Muscle of arm (tissue), 14 donors: ENCODE results near the gene SCG5. TPM values are rescaled to one million over a fixed set of nuclear protein-coding genes. Genes with fewer than 3 reads are reported as not detected.
"Not testable (repeated sequence)": the region's sequence is repeated elsewhere in the genome, so short reads cannot be mapped to it uniquely, and the experiment has no call there.

ENCODE experiments used
- DNase-seq: peaks from one replicate; pipeline ENCODE4 v3.0.0-alpha.2; 2013
- long read RNA-seq, 11 donors: transcript quantifications; one replicate each; lab custom pipeline, GENCODE V29; 2026
- polyA plus RNA-seq, 12 donors: library from polyadenylated mRNA; unstranded; fragments of 120-200 nt; gene quantifications; one replicate each; pipeline ENCODE4 v1.2.1, GENCODE V29; 2013; ENCODE audit not compliant: insufficient read length in 12 of 12

Gene SCG5, protein sequence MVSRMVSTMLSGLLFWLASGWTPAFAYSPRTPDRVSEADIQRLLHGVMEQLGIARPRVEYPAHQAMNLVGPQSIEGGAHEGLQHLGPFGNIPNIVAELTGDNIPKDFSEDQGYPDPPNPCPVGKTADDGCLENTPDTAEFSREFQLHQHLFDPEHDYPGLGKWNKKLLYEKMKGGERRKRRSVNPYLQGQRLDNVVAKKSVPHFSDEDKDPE
- 10 to 100 TPM in 9 of 12 donors, 1 to 10 TPM in 1, not detected in 2; 8.6 to 24.7 (median 13.0) TPM for polyA plus RNA-seq
- long read RNA-seq, donor 1, transcript SCG5-202 (6 exons, 1,235 nt): major isoform, 9 of 13 reads
- long read RNA-seq, donor 1, partial matches to known transcripts: 0 of 13 reads
- long read RNA-seq, donor 1, other reads (novel, unspliced or antisense): 0 of 13 reads
- long read RNA-seq, donor 2, partial matches to known transcripts: 0 of 5 reads
- long read RNA-seq, donor 2, other reads (novel, unspliced or antisense): 0 of 5 reads
- long read RNA-seq, donor 3, partial matches to known transcripts: 0 of 2 reads
- long read RNA-seq, donor 3, other reads (novel, unspliced or antisense): 0 of 2 reads
- long read RNA-seq, donor 4, partial matches to known transcripts: 0 of 1 reads
- long read RNA-seq, donor 4, other reads (novel, unspliced or antisense): 0 of 1 reads
- long read RNA-seq, donor 5, transcript SCG5-202 (6 exons, 1,235 nt): major isoform, 5 of 6 reads
- long read RNA-seq, donor 5, partial matches to known transcripts: 0 of 6 reads
- long read RNA-seq, donor 5, other reads (novel, unspliced or antisense): 0 of 6 reads
- long read RNA-seq, donor 6, partial matches to known transcripts: 0 of 2 reads
- long read RNA-seq, donor 6, other reads (novel, unspliced or antisense): 0 of 2 reads
- long read RNA-seq, donor 7, partial matches to known transcripts: 0 of 4 reads
- long read RNA-seq, donor 7, other reads (novel, unspliced or antisense): 0 of 4 reads
- long read RNA-seq, donor 8, partial matches to known transcripts: 0 of 6 reads
- long read RNA-seq, donor 8, other reads (novel, unspliced or antisense): 0 of 6 reads
- long read RNA-seq, donor 9, partial matches to known transcripts: 0 of 2 reads
- long read RNA-seq, donor 9, other reads (novel, unspliced or antisense): 0 of 2 reads
- long read RNA-seq, donor 10, partial matches to known transcripts: 0 of 3 reads
- long read RNA-seq, donor 10, other reads (novel, unspliced or antisense): 0 of 3 reads
- long read RNA-seq, donor 11, transcript SCG5-202 (6 exons, 1,235 nt): major isoform, 5 of 11 reads
- long read RNA-seq, donor 11, transcript SCG5-201 (6 exons, 1,238 nt): major isoform, 5 of 11 reads
- long read RNA-seq, donor 11, partial matches to known transcripts: 0 of 11 reads
- long read RNA-seq, donor 11, other reads (novel, unspliced or antisense): 0 of 11 reads

DNA sequence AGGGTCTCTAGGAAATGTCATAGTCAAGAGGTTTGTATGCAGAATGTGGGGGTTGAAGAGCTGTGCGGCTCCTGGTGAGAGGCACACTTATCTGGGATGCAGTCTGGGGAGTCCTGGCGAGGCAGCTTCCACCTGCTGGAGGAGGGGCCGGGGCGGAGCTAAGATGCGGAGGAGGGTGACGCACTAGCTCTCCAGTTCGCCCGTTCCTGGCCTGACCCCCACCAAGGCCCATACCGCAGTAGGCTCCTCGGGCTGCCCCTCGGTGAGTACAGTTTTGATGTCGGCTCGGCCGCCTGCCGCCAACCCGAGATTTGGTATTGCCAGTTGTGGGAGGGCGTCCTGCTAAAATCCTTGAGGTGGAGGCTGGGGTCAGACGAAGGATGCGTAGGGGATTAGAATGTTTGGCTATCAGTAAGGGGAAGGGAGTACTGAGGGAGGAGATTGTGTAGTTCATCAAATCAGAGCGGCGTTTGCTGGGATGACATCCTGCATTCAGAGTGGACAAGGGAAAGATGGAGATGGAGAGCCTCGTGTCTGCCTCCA lies at the start of gene SCG5:
Gene SCG5, plus strand, starts transcription at position 194 of the 543 bp plus-strand sequence. CDS start 1,883 bp downstream, outside the sequence.
- DNase-seq: peak; percentile 69

DNA sequence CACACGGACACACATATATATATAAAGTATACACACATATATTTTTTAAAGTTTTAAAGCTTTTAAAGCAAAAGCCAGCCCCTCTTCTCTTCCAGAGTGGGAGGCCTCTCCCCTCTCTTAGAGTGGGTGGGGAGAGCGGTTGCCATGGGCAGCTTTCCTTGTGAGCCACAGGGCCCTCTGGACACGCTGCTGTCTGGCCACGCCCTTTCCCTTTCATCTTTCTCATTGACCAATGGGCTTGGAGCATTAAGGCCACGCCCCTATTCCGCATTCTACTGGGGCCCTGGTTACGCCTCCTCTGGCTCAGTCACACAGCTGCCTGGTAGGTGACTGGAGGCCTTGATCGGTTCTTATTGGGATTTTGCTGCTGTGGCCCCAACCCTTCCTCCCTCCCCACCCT lies 48.4 kb upstream of the SCG5 start, which contains the start of gene GOLGA8N:
Gene GOLGA8N, plus strand, starts transcription at position 306 of the 400 bp plus-strand sequence.
- not testable (repeated sequence) for DNase-seq

DNA sequence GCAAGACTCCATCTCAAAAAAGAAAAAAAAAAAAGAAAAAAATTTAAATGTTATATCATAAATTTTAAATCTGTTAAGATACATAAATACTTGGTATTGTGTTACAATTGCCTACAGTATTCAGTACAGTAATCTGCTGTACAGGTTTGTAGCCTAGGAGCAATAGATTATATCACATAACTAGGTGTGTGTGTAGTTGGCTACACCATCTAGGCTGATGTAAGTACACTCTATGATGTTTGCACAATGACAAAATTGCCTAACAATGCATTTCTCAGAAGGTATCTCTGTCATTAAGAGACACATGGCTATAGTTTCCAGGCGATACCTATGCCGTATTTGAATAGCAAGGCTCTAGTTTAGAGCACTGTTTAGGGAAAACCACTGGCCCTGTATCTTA lies 32.0 kb upstream of the SCG5 start:
- not testable (repeated sequence) for DNase-seq

DNA sequence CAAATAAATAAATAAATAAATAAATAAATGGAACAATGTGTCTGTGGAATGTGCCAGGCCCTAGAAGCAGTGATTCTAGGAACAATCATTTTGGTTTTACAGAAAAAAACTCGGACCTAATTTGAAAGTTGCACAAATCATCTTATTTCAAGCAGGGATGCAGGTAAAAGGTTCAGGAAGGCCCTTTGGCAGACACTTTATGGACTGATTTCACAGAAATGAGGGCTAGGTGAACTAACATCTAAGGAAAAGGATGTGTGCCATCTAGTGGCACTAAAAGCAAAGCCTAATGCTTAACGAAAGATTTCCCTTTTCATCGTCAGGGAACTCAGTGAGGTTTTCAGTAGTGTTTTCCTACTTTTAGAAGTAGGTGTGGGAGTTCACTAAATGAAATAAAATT lies 30.8 kb upstream of the SCG5 start:
- DNase-seq: peak; percentile 13

DNA sequence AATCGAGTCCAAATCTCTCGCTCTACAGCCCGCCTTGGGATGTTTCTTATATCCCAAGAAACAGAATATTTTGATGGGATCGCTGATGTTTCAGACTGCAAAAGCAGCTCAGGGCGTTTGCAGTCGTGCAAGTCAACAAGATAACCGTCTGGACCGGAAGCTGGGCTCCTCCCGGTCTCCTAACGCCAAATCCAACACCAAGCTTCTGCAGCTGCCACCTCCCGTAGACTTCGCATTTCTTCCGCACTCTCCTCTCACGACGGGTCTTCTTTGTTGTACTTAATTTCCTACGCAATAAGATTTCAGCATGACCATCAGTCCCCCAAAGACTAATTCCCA lies 26.8 kb upstream of the SCG5 start:
- not testable (repeated sequence) for DNase-seq

DNA sequence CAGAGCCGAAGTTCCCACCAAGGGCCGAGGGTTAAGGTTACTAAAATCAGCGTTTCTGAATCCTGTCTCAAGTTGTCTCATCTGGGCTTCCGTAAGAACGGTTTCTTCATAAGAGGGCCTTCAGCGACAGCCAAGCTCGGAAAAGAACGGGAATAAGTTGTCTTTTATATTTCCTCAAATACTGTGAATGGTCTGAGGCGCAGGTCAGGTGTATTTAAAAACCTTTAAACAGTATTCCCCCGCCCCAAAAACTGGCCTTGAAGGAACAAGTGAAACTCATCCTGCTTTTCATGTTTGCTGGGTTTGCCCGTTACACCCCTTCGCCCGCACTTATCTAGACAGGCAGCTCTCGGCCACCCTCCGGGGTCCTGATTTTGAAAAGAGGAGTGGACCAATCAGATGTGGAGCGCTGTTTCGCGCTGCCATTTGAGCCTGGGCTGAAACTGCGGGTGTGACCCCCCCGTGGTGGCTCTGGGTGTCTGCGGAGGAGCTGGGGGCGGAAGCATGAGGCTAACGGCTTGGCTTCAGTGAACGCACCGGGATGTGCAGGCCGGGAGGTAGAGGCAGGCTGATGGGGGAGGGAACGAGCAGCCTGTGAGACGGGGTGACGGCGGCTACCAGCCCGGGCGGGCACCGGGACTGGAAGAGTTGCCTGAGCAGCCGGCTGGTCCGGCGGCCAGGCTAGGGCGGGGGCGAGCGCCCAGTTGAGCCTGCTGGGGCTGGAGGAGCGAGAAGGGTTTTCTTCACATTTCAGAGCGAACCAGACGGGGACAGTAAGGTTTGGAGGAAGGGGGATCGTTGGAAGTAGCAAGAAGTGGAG lies 26.2 kb upstream of the SCG5 start, which contains the start of gene ARHGAP11A:
Gene ARHGAP11A, plus strand, starts transcription at position 454 of the 820 bp plus-strand sequence. CDS start 708 bp downstream, outside the sequence.
- peak; percentile 93 for DNase-seq

DNA sequence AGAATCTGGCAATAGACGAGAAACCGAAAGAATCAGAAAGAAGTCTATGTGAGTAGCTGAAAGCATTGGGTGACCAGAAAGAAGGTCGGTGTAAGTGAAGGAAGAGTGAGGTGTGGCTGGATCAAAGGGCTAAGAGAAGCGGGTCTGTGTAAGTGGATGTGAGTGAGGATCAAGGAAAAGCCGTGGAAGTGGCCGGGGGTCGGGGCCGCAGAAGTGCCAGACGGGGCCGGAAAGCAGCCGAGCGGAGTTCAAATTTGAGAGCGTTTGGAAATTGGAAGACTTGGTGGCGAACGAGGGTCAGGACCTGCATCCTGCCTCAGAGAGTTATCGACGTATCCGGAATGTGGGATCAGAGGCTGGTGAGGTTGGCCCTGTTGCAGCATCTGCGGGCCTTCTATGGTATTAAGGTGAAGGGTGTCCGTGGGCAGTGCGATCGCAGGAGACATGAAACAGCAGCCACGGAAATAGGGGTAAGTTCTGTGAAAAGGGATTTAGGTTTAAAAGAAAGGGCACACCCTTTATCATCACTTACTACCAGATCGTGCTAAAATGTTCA lies 25.6 kb upstream of the SCG5 start:
- DNase-seq: not testable (repeated sequence)

DNA sequence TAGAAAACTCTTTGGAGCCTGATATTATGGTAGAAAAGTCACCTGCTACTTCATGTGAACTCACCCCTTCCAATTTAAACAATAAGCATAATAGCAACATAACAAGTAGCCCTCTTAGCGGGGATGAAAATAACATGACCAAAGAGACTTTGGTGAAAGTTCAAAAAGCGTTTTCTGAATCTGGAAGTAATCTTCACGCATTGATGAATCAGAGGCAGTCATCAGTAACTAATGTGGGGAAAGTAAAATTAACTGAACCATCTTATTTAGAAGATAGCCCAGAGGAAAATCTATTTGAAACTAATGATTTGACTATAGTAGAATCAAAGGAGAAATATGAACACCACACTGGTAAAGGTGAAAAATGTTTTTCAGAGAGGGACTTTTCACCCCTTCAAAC lies 5.1 kb upstream of the SCG5 start:
- DNase-seq: no peak

DNA sequence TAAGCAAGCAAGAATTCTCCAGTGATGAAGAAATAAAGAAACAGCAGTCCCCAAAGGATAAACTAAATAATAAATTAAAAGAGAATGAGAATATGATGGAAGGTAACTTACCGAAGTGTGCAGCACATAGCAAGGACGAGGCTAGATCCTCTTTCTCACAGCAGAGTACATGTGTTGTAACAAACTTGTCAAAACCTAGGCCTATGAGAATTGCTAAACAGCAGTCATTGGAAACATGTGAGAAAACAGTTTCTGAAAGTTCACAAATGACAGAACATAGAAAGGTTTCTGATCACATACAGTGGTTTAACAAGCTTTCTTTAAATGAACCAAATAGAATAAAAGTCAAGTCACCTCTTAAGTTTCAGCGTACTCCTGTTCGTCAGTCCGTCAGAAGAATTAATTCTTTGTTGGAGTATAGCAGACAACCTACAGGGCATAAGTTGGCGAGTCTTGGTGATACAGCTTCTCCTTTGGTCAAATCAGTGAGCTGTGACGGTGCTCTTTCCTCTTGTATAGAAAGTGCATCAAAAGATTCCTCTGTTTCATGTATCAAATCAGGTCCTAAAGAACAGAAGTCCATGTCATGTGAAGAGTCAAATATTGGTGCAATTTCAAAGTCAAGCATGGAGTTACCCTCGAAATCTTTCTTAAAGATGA lies 4.5 kb upstream of the SCG5 start:
- DNase-seq: no peak

DNA sequence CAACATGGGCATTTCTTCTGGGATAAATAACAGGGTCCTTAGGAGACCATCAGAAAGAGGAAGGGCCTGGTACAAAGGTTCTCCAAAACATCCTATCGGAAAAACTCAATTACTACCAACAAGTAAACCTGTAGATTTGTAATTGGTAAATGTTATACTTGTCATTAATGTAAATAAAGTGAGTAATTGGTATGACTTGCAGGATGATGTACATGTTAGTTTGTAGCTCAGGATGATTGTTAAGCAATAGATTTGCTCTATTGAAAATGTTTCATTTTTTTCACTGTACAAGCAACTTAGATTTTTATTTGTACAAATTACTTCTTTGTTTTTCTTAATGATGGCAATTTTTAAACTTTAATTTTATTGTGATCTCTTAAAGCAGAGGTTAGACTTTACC lies 3.8 kb upstream of the SCG5 start:
- no peak for DNase-seq

DNA sequence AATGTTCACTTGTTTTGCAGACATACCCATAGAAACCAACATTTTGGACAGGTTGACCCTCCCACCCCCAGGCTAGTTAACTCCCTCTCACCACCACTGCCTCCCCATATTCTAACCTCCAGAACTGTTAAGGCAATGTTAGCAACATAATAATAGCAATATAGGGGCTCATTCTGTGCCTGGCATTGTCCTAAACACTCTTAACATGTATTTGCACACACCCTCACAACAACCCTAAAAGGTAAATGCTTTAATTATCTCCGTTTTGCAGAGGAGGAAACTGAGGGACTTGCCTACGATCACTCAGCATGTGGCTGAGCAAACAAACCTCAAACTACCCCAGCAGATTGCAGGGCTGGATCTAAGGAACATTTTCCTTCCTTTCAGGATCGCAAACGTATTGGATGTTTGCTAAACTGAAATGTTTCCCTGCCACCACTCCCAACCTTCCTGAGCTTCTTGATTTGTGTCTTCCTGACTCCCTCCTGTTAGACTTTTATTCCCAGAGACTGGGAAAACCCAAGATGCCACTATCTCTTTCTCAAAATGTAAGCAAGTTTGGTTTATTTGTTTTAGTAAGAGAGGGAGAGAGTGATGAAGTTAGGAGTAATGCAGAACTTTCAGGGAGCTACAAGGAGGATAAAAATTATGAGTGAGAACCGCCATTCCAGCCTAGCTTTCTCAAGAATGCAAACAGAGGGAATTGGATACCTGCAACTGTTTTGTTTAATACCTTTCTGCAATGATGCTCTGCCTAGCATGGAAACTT lies 1.3 kb downstream of the SCG5 start:
- DNase-seq: no peak

DNA sequence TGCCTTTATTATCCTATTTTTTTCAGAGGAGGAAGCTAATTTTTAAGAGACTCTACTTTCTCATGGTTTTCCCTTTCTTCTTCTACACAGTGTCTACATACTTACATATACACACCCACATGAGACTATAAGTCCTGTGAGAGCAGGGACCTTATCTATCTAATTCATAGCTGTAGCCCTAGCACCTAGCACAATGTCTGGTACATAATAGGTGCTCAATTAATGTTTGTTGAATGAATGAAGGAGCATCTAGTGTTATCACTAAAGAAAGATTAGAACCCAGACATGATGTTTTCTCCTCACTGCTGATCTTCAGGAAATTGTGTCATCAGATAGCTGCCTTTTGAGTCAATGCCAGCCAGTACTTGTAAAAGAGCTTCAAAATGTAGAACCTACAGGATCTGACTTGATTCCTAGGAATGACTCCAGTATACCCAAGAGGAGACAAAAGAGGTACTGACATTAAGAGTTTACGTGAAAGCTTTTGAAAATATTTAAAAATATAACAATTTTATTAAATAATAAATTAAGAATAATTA lies 2.5 kb downstream of the SCG5 start:
- no peak for DNase-seq

DNA sequence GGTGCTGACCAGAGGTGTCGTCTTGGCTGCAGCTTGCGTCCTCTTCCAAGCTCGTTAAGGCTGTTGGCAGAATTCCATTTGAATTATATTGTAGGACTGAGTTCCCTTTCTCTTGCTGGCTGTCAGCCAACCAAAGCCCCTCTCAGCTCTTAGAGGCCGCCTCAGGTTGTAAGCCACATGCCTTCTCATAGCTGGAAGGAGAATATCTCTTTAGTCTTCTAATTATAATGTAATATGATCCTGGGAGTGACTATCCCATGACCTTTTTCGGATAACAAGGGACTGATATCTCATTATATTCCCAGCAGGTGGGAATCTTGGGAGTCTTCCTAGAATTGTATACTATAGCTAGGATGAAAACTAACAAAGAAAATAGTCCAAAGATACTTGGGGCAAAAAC lies 4.8 kb downstream of the SCG5 start:
- DNase-seq: no peak

DNA sequence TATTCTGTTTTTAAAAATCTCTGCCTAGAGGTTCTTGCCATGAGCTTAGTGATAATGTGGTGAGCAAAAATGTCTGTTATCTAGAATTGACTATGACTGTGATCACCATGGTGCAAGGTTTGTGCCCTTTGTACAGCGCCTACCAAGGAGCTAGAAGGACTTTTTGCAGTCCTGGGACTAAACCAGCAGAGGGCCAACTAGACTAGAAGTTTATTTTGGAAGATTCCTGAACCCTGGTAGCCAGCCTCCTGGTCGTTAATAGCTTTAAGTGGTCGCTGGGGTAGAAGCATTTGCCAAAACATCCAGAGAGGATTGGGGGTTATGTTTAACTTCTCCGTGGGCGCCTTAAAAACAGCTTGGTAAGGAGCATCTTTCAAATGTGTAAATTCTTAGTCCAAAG lies 7.8 kb downstream of the SCG5 start:
- DNase-seq: no peak

DNA sequence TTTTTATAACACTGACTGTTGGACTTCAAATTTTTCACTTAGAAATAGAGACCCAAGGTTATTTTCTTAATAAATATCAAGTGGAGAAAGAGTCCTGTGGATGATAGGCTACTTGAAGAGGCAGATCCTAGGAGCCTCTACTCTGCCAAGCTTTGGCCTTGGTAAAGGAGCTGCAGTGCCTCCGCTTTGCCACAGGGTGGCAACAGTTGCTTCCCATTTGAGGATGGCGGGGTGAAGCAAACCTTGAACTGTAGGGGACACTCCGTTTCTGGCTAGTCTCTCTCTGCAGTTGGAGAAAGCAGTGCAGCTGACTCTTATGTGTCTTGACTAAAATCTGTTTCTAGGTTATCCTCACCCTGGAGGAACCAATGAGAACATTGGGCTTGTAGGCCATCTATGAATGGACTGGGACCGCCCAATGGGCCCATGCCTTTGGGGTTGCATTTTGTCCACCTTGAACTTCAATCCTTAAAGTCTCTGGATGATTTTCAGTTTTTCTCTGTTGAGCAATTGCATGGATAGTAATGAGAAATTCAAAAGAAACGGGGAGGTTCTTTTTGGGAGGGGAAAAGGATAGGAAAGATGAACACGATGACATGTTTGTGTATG lies 9.8 kb downstream of the SCG5 start:
- DNase-seq: peak; percentile 43

DNA sequence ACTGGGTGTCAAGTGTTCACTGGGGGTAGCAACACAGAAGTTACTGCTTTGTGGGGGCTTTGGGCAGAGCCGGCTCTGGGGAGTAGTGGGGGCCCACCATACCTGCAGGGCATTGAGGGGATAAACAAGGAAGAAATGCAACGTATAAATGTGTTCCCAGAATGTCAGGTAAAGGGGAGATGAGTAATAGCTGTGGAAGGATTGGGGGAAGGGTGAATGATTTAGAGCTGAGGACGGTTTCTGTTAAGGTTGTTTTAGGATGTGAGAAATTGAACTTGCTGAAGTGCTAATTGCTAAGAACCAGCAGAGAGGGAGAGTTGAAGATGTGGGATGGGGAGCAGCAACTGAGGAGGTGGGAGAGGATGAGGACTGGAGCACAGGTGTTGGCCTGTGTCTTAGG lies 10.7 kb downstream of the SCG5 start:
- no peak for DNase-seq

DNA sequence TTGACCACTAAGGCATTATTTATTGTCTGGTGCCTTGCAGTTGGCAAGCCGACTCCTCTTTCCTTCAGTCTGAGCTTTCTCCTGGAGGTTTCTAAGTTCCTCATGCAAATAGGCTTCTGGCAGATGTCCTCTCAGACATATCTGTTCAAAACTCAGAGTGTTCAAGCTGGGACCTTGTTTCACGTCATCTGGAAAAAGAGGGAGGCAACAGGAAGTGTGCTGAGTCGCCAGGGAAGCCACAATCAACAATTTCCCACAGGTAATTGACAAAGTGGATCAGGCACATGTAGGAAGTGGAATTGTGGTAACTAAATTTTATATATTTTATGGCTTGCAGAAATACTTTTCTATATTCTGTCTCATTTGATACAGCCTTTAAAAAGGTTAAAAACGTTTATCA lies 14.6 kb downstream of the SCG5 start:
- DNase-seq: no peak

DNA sequence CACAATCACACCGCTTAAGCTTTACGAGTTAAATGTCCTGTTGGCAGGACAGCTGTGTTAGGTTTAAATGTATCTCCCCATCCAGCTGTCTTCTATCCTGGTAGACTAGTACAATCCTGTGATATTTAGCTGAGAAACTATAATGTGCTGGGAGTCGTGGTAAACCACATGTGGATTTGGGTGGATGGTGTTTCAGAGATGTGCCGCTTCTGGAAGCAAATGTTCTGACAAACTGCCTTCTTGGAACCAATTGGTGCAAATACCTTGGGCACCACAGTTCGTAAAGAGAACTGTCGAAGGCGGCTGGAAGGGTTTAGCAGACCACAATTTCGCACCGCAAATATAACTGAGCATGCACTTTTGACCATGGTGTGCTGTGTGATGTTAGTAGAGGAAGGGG lies 15.0 kb downstream of the SCG5 start:
- DNase-seq: no peak
